Measurements from ENCODE around the gene ATG9B.

Gene ATG9B

DNA sequence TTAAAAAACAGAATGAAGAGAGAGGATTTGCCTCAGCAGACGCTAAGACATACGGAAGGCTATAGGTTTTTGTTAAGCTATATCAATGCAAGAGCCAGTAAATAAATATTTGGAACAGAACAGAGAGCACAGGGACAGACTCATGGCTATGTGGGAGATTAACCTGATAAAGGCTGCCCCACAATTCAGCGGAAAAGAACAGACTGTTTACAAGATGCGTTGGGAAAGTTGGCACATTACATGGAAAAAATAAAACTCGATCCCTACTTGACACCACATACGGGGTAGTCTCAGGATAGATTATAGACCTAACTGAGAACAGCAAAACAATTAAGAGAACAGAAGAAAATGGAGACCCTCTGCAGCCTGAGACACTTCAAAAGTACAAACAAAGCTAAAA, 56.9 kb downstream of the ATG9B start:
- TF ChIP-seq, protein P1, sequence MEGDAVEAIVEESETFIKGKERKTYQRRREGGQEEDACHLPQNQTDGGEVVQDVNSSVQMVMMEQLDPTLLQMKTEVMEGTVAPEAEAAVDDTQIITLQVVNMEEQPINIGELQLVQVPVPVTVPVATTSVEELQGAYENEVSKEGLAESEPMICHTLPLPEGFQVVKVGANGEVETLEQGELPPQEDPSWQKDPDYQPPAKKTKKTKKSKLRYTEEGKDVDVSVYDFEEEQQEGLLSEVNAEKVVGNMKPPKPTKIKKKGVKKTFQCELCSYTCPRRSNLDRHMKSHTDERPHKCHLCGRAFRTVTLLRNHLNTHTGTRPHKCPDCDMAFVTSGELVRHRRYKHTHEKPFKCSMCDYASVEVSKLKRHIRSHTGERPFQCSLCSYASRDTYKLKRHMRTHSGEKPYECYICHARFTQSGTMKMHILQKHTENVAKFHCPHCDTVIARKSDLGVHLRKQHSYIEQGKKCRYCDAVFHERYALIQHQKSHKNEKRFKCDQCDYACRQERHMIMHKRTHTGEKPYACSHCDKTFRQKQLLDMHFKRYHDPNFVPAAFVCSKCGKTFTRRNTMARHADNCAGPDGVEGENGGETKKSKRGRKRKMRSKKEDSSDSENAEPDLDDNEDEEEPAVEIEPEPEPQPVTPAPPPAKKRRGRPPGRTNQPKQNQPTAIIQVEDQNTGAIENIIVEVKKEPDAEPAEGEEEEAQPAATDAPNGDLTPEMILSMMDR (conservative IDR thresholded peaks at IDR 0.05; ENCODE audit: low read length), result no peak
- no peak for TF ChIP-seq EZH2phosphoT487 (IDR thresholded peaks at IDR 0.05; ENCODE audit: borderline replicate concordance)
- no peaks in the 10 kb centered on the region for H3K79me2 ChIP-seq (ENCODE audit: insufficient read depth, low read length)
- no peaks in the 10 kb centered on the region for H3K9me3 ChIP-seq (ENCODE audit: insufficient read depth, low read depth, low read length)
- no peaks in the 10 kb centered on the region for H3K36me3 ChIP-seq (ENCODE audit: insufficient read depth, low read length)
- H3K9ac ChIP-seq (ENCODE audit: low read depth, low read length, poor library complexity, severe bottlenecking), result no peak overlapping the region
- no peak overlapping the region for H2AFZ ChIP-seq (ENCODE audit: low read length)
- no peak overlapping the region for H3K4me2 ChIP-seq (ENCODE audit: low read depth, low read length, poor library complexity, severe bottlenecking)
- H3K9me2 ChIP-seq (replicated peaks; ENCODE audit: low read depth, low read length), result no peaks in the 10 kb centered on the region
- H3K4me1 ChIP-seq (ENCODE audit: insufficient read depth, low read length, poor library complexity, severe bottlenecking), result peaks cover 16% of the 10 kb centered on the region
- no peaks in the 10 kb centered on the region for H3F3A ChIP-seq (ENCODE audit: low read depth)
- no peak overlapping the region for H3K4me3 ChIP-seq (ENCODE audit: low read length, poor library complexity, severe bottlenecking)
- no peaks in the 10 kb centered on the region for H4K20me1 ChIP-seq (ENCODE audit: insufficient read depth, low read length, poor library complexity, severe bottlenecking)
- H3K27me3 ChIP-seq (ENCODE audit: insufficient read depth, low read length, poor library complexity, severe bottlenecking), result no peaks in the 10 kb centered on the region

DNA sequence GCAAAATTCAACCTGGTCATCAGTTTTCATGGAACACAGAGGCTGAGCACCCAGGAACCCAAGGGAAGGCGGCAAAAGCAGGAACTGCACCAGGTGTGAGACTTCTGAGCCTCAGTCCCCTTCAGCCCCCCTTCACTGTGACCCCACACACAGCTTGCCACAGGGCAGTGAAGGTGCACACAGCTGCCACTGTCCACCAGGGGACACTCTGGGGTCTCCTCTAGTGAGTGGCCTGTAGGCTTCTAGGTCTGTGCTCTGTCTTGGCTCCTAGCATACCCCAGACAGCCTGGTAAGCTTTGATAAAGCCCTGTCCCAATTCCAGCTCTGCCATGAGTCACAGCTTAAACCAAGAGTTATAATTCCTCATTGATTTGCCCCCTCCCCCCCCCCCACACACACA, 58.3 kb downstream of the ATG9B start:
- Histone ChIP-seq H3K79me2 (ENCODE audit: insufficient read depth, low read length) (no peaks in the 10 kb centered on the region), H3K9ac (ENCODE audit: low read depth, low read length, poor library complexity, severe bottlenecking) (no peak overlapping the region), H3K4me2 (ENCODE audit: low read depth, low read length, poor library complexity, severe bottlenecking) (no peak overlapping the region), H3K9me3 (ENCODE audit: insufficient read depth, low read depth, low read length) (no peaks in the 10 kb centered on the region), H3K4me3 (ENCODE audit: low read length, poor library complexity, severe bottlenecking) (no peak overlapping the region), H3K27me3 (ENCODE audit: insufficient read depth, low read length, poor library complexity, severe bottlenecking) (no peaks in the 10 kb centered on the region), H3F3A (ENCODE audit: low read depth) (no peaks in the 10 kb centered on the region), H2AFZ (ENCODE audit: low read length) (no peak overlapping the region), H3K9me2 (replicated peaks; ENCODE audit: low read depth, low read length) (no peaks in the 10 kb centered on the region), H3K36me3 (ENCODE audit: insufficient read depth, low read length) (no peaks in the 10 kb centered on the region), H4K20me1 (ENCODE audit: insufficient read depth, low read length, poor library complexity, severe bottlenecking) (no peaks in the 10 kb centered on the region), H3K4me1 (ENCODE audit: insufficient read depth, low read length, poor library complexity, severe bottlenecking) (peaks cover 30% of the 10 kb centered on the region)
- TF ChIP-seq, protein P1 (conservative IDR thresholded peaks at IDR 0.05; ENCODE audit: low read length), result peak; percentile 65
- no peak for TF ChIP-seq EZH2phosphoT487 (IDR thresholded peaks at IDR 0.05; ENCODE audit: borderline replicate concordance)

DNA sequence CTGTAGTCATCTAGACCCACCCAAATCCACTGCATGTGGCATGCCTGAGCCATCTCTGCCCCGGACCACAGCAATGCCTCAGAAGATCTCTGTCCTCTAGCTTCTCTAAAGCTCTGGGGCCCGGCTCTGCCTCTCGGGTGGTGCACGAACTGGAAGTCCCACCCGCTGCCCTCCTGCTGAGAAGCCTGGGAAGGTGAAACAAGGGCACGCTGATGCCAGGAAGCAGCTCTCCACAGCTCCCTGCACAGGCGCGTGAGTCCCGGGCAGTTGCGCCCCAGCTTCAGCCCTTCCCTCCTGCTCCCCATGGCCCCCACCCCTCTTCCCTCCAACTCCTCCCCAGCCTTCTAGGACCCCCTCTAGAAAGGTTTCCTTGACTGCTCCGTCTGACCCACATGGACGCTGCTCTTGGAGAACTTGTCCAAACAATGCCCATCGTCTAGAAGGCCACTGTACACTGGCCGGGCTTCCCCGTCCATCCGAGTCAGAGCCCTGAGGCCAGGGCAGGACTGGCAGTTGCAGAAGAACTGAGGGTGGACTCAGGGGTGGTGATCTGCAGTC, 58.9 kb downstream of the ATG9B start:
- Histone ChIP-seq H3F3A (ENCODE audit: low read depth) (no peaks in the 10 kb centered on the region), H3K9me3 (ENCODE audit: insufficient read depth, low read depth, low read length) (no peaks in the 10 kb centered on the region), H3K79me2 (ENCODE audit: insufficient read depth, low read length) (no peaks in the 10 kb centered on the region), H2AFZ (ENCODE audit: low read length) (no peak overlapping the region), H3K4me2 (ENCODE audit: low read depth, low read length, poor library complexity, severe bottlenecking) (no peak overlapping the region), H4K20me1 (ENCODE audit: insufficient read depth, low read length, poor library complexity, severe bottlenecking) (no peaks in the 10 kb centered on the region), H3K4me1 (ENCODE audit: insufficient read depth, low read length, poor library complexity, severe bottlenecking) (peaks cover 34% of the 10 kb centered on the region), H3K27me3 (ENCODE audit: insufficient read depth, low read length, poor library complexity, severe bottlenecking) (no peaks in the 10 kb centered on the region), H3K36me3 (ENCODE audit: insufficient read depth, low read length) (no peaks in the 10 kb centered on the region), H3K9me2 (replicated peaks; ENCODE audit: low read depth, low read length) (no peaks in the 10 kb centered on the region), H3K9ac (ENCODE audit: low read depth, low read length, poor library complexity, severe bottlenecking) (no peak overlapping the region), H3K4me3 (ENCODE audit: low read length, poor library complexity, severe bottlenecking) (no peak overlapping the region)
- no peak for TF ChIP-seq EZH2phosphoT487 (IDR thresholded peaks at IDR 0.05; ENCODE audit: borderline replicate concordance)
- TF ChIP-seq, protein P1 (conservative IDR thresholded peaks at IDR 0.05; ENCODE audit: low read length), result no peak
